GM19438 (cell line): Measurements from ENCODE around the gene SLC39A9.
"Not testable (repeated sequence)": the region's sequence is repeated elsewhere in the genome, so short reads cannot be mapped to it uniquely, and the experiment has no call there.

Source experiments
- ATAC-seq: cut with Tn5 transposase; IDR thresholded peaks from one replicate; pipeline ENCODE4 v1.9.1; 2021; ENCODE audit warnings: low read depth; ENCODE audit not compliant: unreplicated experiment

Gene SLC39A9

GRCh38 chr14:69471916-69472315 lies 73.4 kb downstream of the SLC39A9 start:
- ATAC-seq, result no peak

GRCh38 chr14:69473260-69473659 lies 74.8 kb downstream of the SLC39A9 start:
- ATAC-seq, result no peak

- ATAC-seq, result no peak
Observed at GRCh38 chr14:69473946-69474345, 75.5 kb downstream of the SLC39A9 start.

GRCh38 chr14:69475194-69475818 lies 76.8 kb downstream of the SLC39A9 start:
- ATAC-seq, result no peak

- ATAC-seq, result not testable (repeated sequence)
Observed at GRCh38 chr14:69476824-69477450, 78.4 kb downstream of the SLC39A9 start.

- not testable (repeated sequence) for ATAC-seq
Observed at GRCh38 chr14:69478055-69478454, 79.6 kb downstream of the SLC39A9 start.

- no peak for ATAC-seq
Observed at GRCh38 chr14:69479696-69480095, 81.2 kb downstream of the SLC39A9 start.

GRCh38 chr14:69480136-69480535 lies 81.6 kb downstream of the SLC39A9 start:
- no peak for ATAC-seq

- peak; percentile 93 for ATAC-seq
Observed at GRCh38 chr14:69481815-69482568, 83.5 kb downstream of the SLC39A9 start.

- ATAC-seq, result no peak
Observed at GRCh38 chr14:69483765-69484443, 85.4 kb downstream of the SLC39A9 start.

GRCh38 chr14:69484444-69485314 lies 86.2 kb downstream of the SLC39A9 start, which contains the start of gene PLEKHD1:
PLEKHD1 (plus strand) TSS chr14:69484728; CDS start chr14:69484966, 238 bp downstream.
- ATAC-seq, result no peak

- no peak for ATAC-seq
Observed at GRCh38 chr14:69485315-69485660, 86.8 kb downstream of the SLC39A9 start.

- ATAC-seq, result no peak
Observed at GRCh38 chr14:69485701-69486100, 87.2 kb downstream of the SLC39A9 start.

GRCh38 chr14:69487226-69487625 lies 88.7 kb downstream of the SLC39A9 start:
- no peak for ATAC-seq

GRCh38 chr14:69487771-69488170 lies 89.3 kb downstream of the SLC39A9 start:
- no peak for ATAC-seq

- no peak for ATAC-seq
Observed at GRCh38 chr14:69489495-69489894, 91.0 kb downstream of the SLC39A9 start.

- no peak for ATAC-seq
Observed at GRCh38 chr14:69490219-69490918, 91.9 kb downstream of the SLC39A9 start.

GRCh38 chr14:69491193-69491592 lies 92.7 kb downstream of the SLC39A9 start:
- no peak for ATAC-seq

- no peak for ATAC-seq
Observed at GRCh38 chr14:69493038-69493437, 94.5 kb downstream of the SLC39A9 start.

GRCh38 chr14:69493791-69494190 lies 95.3 kb downstream of the SLC39A9 start:
- no peak for ATAC-seq
